HL-60/S4 treated with phorbol 12-myristate 13-acetate at 8.2 ng/mL for 4 days and 3 days (cell line): ENCODE results near the gene MRPL36.
"Not testable (repeated sequence)": the region's sequence is repeated elsewhere in the genome, so short reads cannot be mapped to it uniquely, and the experiment has no call there.

Experiments
- in situ Hi-C: fragments of 300-500 bp; cut with MboI; formaldehyde crosslinking; loops from 2 replicates; pipeline ENCODE4 v1.15.0; 2022; ENCODE audit warnings: low sequenced_read_pairs

MRPL36 gene

GRCh38 chr5:1832511-1833250 is 33.0 kb upstream of the MRPL36 start:
- in situ Hi-C loops, result no loop called here

- in situ Hi-C loops, result no loop called here
Measured at GRCh38 chr5:1831677-1832313, 32.2 kb upstream of the MRPL36 start.

GRCh38 chr5:1831257-1831656 is 31.6 kb upstream of the MRPL36 start:
- in situ Hi-C loops, result no loop called here

- in situ Hi-C loops, result no loop called here
Measured at GRCh38 chr5:1830571-1831228, 31.1 kb upstream of the MRPL36 start.

GRCh38 chr5:1827886-1828397 is 28.3 kb upstream of the MRPL36 start:
- in situ Hi-C loops, result no loop called here

GRCh38 chr5:1827025-1827885 is 27.6 kb upstream of the MRPL36 start:
- in situ Hi-C loops, result no loop called here

- in situ Hi-C loops, result no loop called here
Measured at GRCh38 chr5:1826235-1826980, 26.8 kb upstream of the MRPL36 start.

- in situ Hi-C loops, result no loop called here
Measured at GRCh38 chr5:1824903-1825841, 25.5 kb upstream of the MRPL36 start.

GRCh38 chr5:1824109-1824821 is 24.6 kb upstream of the MRPL36 start:
- in situ Hi-C loops, result no loop called here

GRCh38 chr5:1823381-1824034 is 23.9 kb upstream of the MRPL36 start:
- in situ Hi-C loops, result no loop called here

GRCh38 chr5:1821862-1822261 is 22.2 kb upstream of the MRPL36 start:
- in situ Hi-C loops, result no loop called here

GRCh38 chr5:1820926-1821325 is 21.3 kb upstream of the MRPL36 start:
- in situ Hi-C loops, result no loop called here

GRCh38 chr5:1820381-1820780 is 20.7 kb upstream of the MRPL36 start:
- in situ Hi-C loops, result no loop called here

GRCh38 chr5:1819458-1819857 is 19.8 kb upstream of the MRPL36 start:
- in situ Hi-C loops, result no loop called here

- in situ Hi-C loops, result no loop called here
Measured at GRCh38 chr5:1818784-1819183, 19.1 kb upstream of the MRPL36 start.

GRCh38 chr5:1817261-1818043 is 17.8 kb upstream of the MRPL36 start:
- in situ Hi-C loops, result no loop called here

GRCh38 chr5:1816495-1817089 is 17.0 kb upstream of the MRPL36 start:
- in situ Hi-C loops, result not testable (repeated sequence)
